Trophoblast cell (in vitro differentiated cells and primary cell): Measurements from ENCODE around the gene ERVH48-1.
"Not testable (repeated sequence)": the region's sequence is repeated elsewhere in the genome, so short reads cannot be mapped to it uniquely, and the experiment has no call there.

ENCODE experiments used
- DNase-seq, 2 donors: peaks; one replicate each; pipeline ENCODE4 v3.0.0-alpha.2; 2016
- H2AFZ ChIP-seq: 2 replicates; pipeline ENCODE4 v1.6.1; 2013; ENCODE audit warnings: low read length, moderate library complexity, mild to moderate bottlenecking; ENCODE audit not compliant: insufficient read depth, poor library complexity
- H2AK5ac ChIP-seq: 2 replicates; pipeline ENCODE4 v1.6.1; 2013; ENCODE audit warnings: mild to moderate bottlenecking, low read length
- H2BK120ac ChIP-seq: 2 replicates; pipeline ENCODE4 v1.6.1; 2013; ENCODE audit warnings: low read length, mild to moderate bottlenecking, moderate library complexity; ENCODE audit not compliant: insufficient read depth, poor library complexity
- H2BK12ac ChIP-seq: 2 replicates; pipeline ENCODE4 v1.6.1; 2013; ENCODE audit warnings: mild to moderate bottlenecking, low read length, moderate library complexity
- H2BK5ac ChIP-seq: 2 replicates; pipeline ENCODE4 v1.6.1; 2013; ENCODE audit warnings: low read length, low read depth, moderate library complexity, mild to moderate bottlenecking; ENCODE audit not compliant: poor library complexity
- H3K14ac ChIP-seq: 2 replicates; pipeline ENCODE4 v1.6.1; 2013; ENCODE audit warnings: mild to moderate bottlenecking, low read length
- H3K18ac ChIP-seq: 2 replicates; pipeline ENCODE4 v1.6.1; 2013; ENCODE audit warnings: mild to moderate bottlenecking, low read length
- H3K23ac ChIP-seq: 2 replicates; pipeline ENCODE4 v1.6.1; 2013; ENCODE audit warnings: low read length
- H3K27ac ChIP-seq: 2 replicates; pipeline ENCODE4 v1.5.1; 2013; ENCODE audit warnings: low read depth, mild to moderate bottlenecking, inconsistent platforms, low read length, moderate library complexity
- H3K27me3 ChIP-seq: 2 replicates; pipeline ENCODE4 v1.6.1; 2013; ENCODE audit warnings: inconsistent platforms, mild to moderate bottlenecking, low read length, moderate library complexity; ENCODE audit not compliant: insufficient read depth
- H3K36me3 ChIP-seq, 2 experiments: 1 replicate in 1 of 2; 2 replicates in 1 of 2; pipeline ENCODE4 v1.6.1; 2013; ENCODE audit warnings: low read length in 2 of 2, mild to moderate bottlenecking in 2 of 2, moderate library complexity in 1 of 2; ENCODE audit not compliant: insufficient read depth in 2 of 2, control insufficient read depth in 1 of 2
- H3K4ac ChIP-seq: 2 replicates; pipeline ENCODE4 v1.6.1; 2013; ENCODE audit warnings: low read depth, mild to moderate bottlenecking, low read length, moderate library complexity
- H3K4me1 ChIP-seq, 2 experiments: 1 replicate in 1 of 2; 2 replicates in 1 of 2; pipeline ENCODE4 v1.6.1; 2013; ENCODE audit warnings: low read length in 2 of 2, mild to moderate bottlenecking in 2 of 2, moderate library complexity in 1 of 2; ENCODE audit not compliant: insufficient read depth in 2 of 2, control insufficient read depth in 1 of 2
- H3K4me2 ChIP-seq: 2 replicates; pipeline ENCODE4 v1.6.1; 2013; ENCODE audit warnings: inconsistent platforms, mild to moderate bottlenecking, low read length, moderate library complexity
- H3K4me3 ChIP-seq: 2 replicates; pipeline ENCODE4 v1.5.1; 2013; ENCODE audit warnings: mild to moderate bottlenecking, low read depth, low read length, inconsistent platforms
- H3K79me1 ChIP-seq: one replicate; pipeline ENCODE4 v1.6.1; 2013; ENCODE audit warnings: low read length
- H3K79me2 ChIP-seq: 2 replicates; pipeline ENCODE4 v1.6.1; 2013; ENCODE audit warnings: low read length, mild to moderate bottlenecking; ENCODE audit not compliant: control insufficient read depth, insufficient read depth, poor library complexity
- H3K9ac ChIP-seq: 2 replicates; pipeline ENCODE4 v1.6.1; 2013; ENCODE audit warnings: mild to moderate bottlenecking, low read length
- H3K9me3 ChIP-seq: 2 replicates; pipeline ENCODE4 v1.6.1; 2013; ENCODE audit warnings: low read depth, mild to moderate bottlenecking, control low read depth, inconsistent platforms, low read length; ENCODE audit not compliant: insufficient read depth
- H4K12ac ChIP-seq: 2 replicates; pipeline ENCODE4 v1.6.1; 2013; ENCODE audit warnings: low read depth, mild to moderate bottlenecking, low read length, moderate library complexity
- H4K8ac ChIP-seq: 2 replicates; pipeline ENCODE4 v1.6.1; 2013; ENCODE audit warnings: low read depth, mild to moderate bottlenecking, low read length, moderate library complexity
- H4K91ac ChIP-seq: one replicate; pipeline ENCODE4 v1.6.1; 2013; ENCODE audit warnings: low read depth, mild to moderate bottlenecking, low read length, moderate library complexity
- WGBS: extraction: QIAGEN DNeasy Blood & Tissue Kit; methylation state at CpG from one replicate; pipeline ENCODE4 v1.1.7; 2013; ENCODE audit warnings: missing lambda C conversion rate; ENCODE audit not compliant: insufficient read length, insufficient coverage; ENCODE audit errors: extremely low coverage; 5-methylcytosine and 5-hydroxymethylcytosine counted together

Gene ERVH48-1

GRCh38 chr21:42942244-42942643, 16.8 kb upstream of the ERVH48-1 start:
- Histone ChIP-seq H2BK12ac (peak overlapping the region; percentile 54), H2AK5ac (no peak overlapping the region), H3K18ac (no peak overlapping the region), H3K4me1 (peaks cover 42 to 57% of the 10 kb centered on the region in 2 experiments), H3K27me3 (no peaks in the 10 kb centered on the region), H3K27ac (no peak overlapping the region), H4K91ac (no peak overlapping the region), H2BK5ac (peak overlapping the region; percentile 69), H4K12ac (no peak overlapping the region), H3K79me1 (peaks cover 23% of the 10 kb centered on the region), H3K4me2 (no peak overlapping the region), H4K8ac (no peak overlapping the region), H3K79me2 (peaks cover 33% of the 10 kb centered on the region), H3K23ac (no peak overlapping the region), H3K9me3 (no peaks in the 10 kb centered on the region), H2AFZ (no peak overlapping the region), H3K14ac (no peak overlapping the region), H3K4me3 (no peak overlapping the region), H3K36me3 (peaks cover 43 to 53% of the 10 kb centered on the region in 2 experiments), H3K9ac (no peak overlapping the region), H2BK120ac (no peak overlapping the region), H3K4ac (peak overlapping the region; percentile 22)
- DNase-seq = peak; percentile 51 to 71
- no CpG with 5 or more reads among the region's 6 CpGs for WGBS

GRCh38 chr21:42941696-42942085, 16.3 kb upstream of the ERVH48-1 start:
- no peaks in the 10 kb centered on the region for H3K27me3 ChIP-seq
- H3K79me2 ChIP-seq = peaks cover 32% of the 10 kb centered on the region
- H3K79me1 ChIP-seq = peaks cover 24% of the 10 kb centered on the region
- no peak overlapping the region for H2AK5ac ChIP-seq
- H2BK5ac ChIP-seq = peak overlapping the region; percentile 15
- no peak overlapping the region for H3K4me2 ChIP-seq
- no peak overlapping the region for H2BK120ac ChIP-seq
- H3K9me3 ChIP-seq = no peaks in the 10 kb centered on the region
- peak; percentile 88 to 92 for DNase-seq
- H3K4ac ChIP-seq = peak overlapping the region; percentile 33
- no peak overlapping the region for H4K8ac ChIP-seq
- peak overlapping the region; percentile 55 for H3K27ac ChIP-seq
- peaks cover 43 to 53% of the 10 kb centered on the region in 2 experiments for H3K36me3 ChIP-seq
- H3K4me3 ChIP-seq = no peak overlapping the region
- no peak overlapping the region for H3K23ac ChIP-seq
- no peak overlapping the region for H2AFZ ChIP-seq
- H4K12ac ChIP-seq = no peak overlapping the region
- no peak overlapping the region for H2BK12ac ChIP-seq
- peak overlapping the region; percentile 22 for H3K18ac ChIP-seq
- H3K14ac ChIP-seq = no peak overlapping the region
- peaks cover 42 to 55% of the 10 kb centered on the region in 2 experiments for H3K4me1 ChIP-seq
- WGBS = no CpG with 5 or more reads among the region's 6 CpGs
- H3K9ac ChIP-seq = no peak overlapping the region
- H4K91ac ChIP-seq = peak overlapping the region; percentile 70

GRCh38 chr21:42939582-42940413, 14.4 kb upstream of the ERVH48-1 start:
- Histone ChIP-seq H3K14ac (no peak overlapping the region), H3K4ac (peak overlapping the region; percentile 5), H4K12ac (no peak overlapping the region), H4K91ac (peak overlapping the region; percentile 10), H2AFZ (no peak overlapping the region), H3K9me3 (no peaks in the 10 kb centered on the region), H3K36me3 (peaks cover 41 to 55% of the 10 kb centered on the region in 2 experiments), H3K23ac (no peak overlapping the region), H3K4me1 (peaks cover 42 to 45% of the 10 kb centered on the region in 2 experiments), H3K4me2 (no peak overlapping the region), H3K9ac (no peak overlapping the region), H3K4me3 (no peak overlapping the region), H2AK5ac (no peak overlapping the region), H3K79me1 (peaks cover 35% of the 10 kb centered on the region), H2BK5ac (no peak overlapping the region), H2BK120ac (peak overlapping the region; percentile 3), H4K8ac (no peak overlapping the region), H3K27me3 (no peaks in the 10 kb centered on the region), H3K27ac (peak overlapping the region; percentile 99), H3K79me2 (peaks cover 29% of the 10 kb centered on the region), H2BK12ac (no peak overlapping the region), H3K18ac (no peak overlapping the region)
- 100% methylated on average over 2 of the region's 16 CpGs for WGBS
- peak; percentile 94 to 98 for DNase-seq

GRCh38 chr21:42938606-42938995, 13.2 kb upstream of the ERVH48-1 start:
- not testable (repeated sequence) for H3K4me2 ChIP-seq, H3K4me3 ChIP-seq, H3K27me3 ChIP-seq, H3K23ac ChIP-seq, H3K9ac ChIP-seq, DNase-seq, H4K12ac ChIP-seq, H2AFZ ChIP-seq, H3K9me3 ChIP-seq
- peak overlapping the region; percentile 15 for H2BK12ac ChIP-seq
- peak overlapping the region; percentile 90 for H3K18ac ChIP-seq
- peak overlapping the region; percentile 15 for H4K91ac ChIP-seq
- peak overlapping the region; percentile 35 for H2BK120ac ChIP-seq
- peaks cover 38 to 45% of the 10 kb centered on the region in 2 experiments for H3K4me1 ChIP-seq
- H3K79me2 ChIP-seq = peaks cover 35% of the 10 kb centered on the region
- peak overlapping the region; percentile 77 for H3K4ac ChIP-seq
- H3K14ac ChIP-seq = peak overlapping the region; percentile 41
- peaks cover 44% of the 10 kb centered on the region for H3K79me1 ChIP-seq
- peaks cover 41 to 53% of the 10 kb centered on the region in 2 experiments for H3K36me3 ChIP-seq
- H4K8ac ChIP-seq = peak overlapping the region; percentile 37
- peak overlapping the region; percentile 78 for H2BK5ac ChIP-seq
- WGBS = no CpG with 5 or more reads among the region's 6 CpGs
- peak overlapping the region; percentile 23 for H2AK5ac ChIP-seq
- peak overlapping the region; percentile 99 for H3K27ac ChIP-seq
